ENCODE results near the gene MCCD1. TPM values are rescaled to one million over a fixed set of nuclear protein-coding genes. Genes with fewer than 3 reads are reported as not detected.
"Not testable (repeated sequence)": the region's sequence is repeated elsewhere in the genome, so short reads cannot be mapped to it uniquely, and the experiment has no call there.

Gene MCCD1
- total RNA-seq, 1 experiment from 2014 or later: not detected

- Histone ChIP-seq H3K79me2 (ENCODE audit: low read length) (peaks cover 23% of the 10 kb centered on the region), H3K36me3 (ENCODE audit: low read depth, low read length) (peaks cover 21% of the 10 kb centered on the region), H3K4me1 (ENCODE audit: insufficient read depth, low read length) (peaks cover 14% of the 10 kb centered on the region)
- peak; percentile 53 for DNase-seq
- CTCF ChIA-PET: interaction anchor here (0.6 to 2.4 kb wide), 2 partner anchors 46 to 49 kb away, joined by 9 to 37 read pairs; no protein-coding TSS in a partner anchor
- peak; percentile 52 for TF ChIP-seq CTCF (conservative IDR thresholded peaks at IDR 0.05; ENCODE audit: low read depth, low read length)
- intact Hi-C loops (cut with micrococcal nuclease); H3K27ac ChIP-seq (ENCODE audit: low read length); H3K4me2 ChIP-seq (ENCODE audit: low read length); H3K4me3 ChIP-seq (ENCODE audit: low read length); ATAC-seq; H3K9me2 ChIP-seq (replicated peaks; ENCODE audit: low read length); H3K27me3 ChIP-seq (ENCODE audit: low read length); POLR2A ChIA-PET (ENCODE audit: unreplicated experiment); H3F3A ChIP-seq (ENCODE audit: low read length, unreplicated experiment); H3K9ac ChIP-seq (ENCODE audit: low read length); H4K20me1 ChIP-seq (ENCODE audit: low read length); H2AFZ ChIP-seq (ENCODE audit: low read length); BruUV-seq (replicated peaks); H3K9me3 ChIP-seq (ENCODE audit: low read length): not testable (repeated sequence)
Observed at GRCh38 chr6:31551371-31551770, 22.6 kb downstream of the MCCD1 start.

GRCh38 chr6:31556307-31556706 lies 27.5 kb downstream of the MCCD1 start:
- no peaks in the 10 kb centered on the region for H3F3A ChIP-seq (ENCODE audit: low read length, unreplicated experiment)
- H3K9ac ChIP-seq (ENCODE audit: low read length): no peak overlapping the region
- H2AFZ ChIP-seq (ENCODE audit: low read length): no peak overlapping the region
- no peak for ATAC-seq
- no peaks in the 10 kb centered on the region for H3K9me3 ChIP-seq (ENCODE audit: low read length)
- H3K27me3 ChIP-seq (ENCODE audit: low read length): no peaks in the 10 kb centered on the region
- intact Hi-C loops (cut with micrococcal nuclease): no loop called here
- ChIA-PET POLR2A (ENCODE audit: unreplicated experiment) (no interaction called here), CTCF (interaction anchor here (0.7 kb wide), 1 partner anchor 40 kb away, joined by 4 read pairs; no protein-coding TSS in a partner anchor)
- no peaks in the 10 kb centered on the region for H3K9me2 ChIP-seq (replicated peaks; ENCODE audit: low read length)
- H3K4me3 ChIP-seq (ENCODE audit: low read length): no peak overlapping the region
- no peak overlapping the region for H3K27ac ChIP-seq (ENCODE audit: low read length)
- no peaks in the 10 kb centered on the region for H4K20me1 ChIP-seq (ENCODE audit: low read length)
- H3K36me3 ChIP-seq (ENCODE audit: low read depth, low read length): peaks cover 22% of the 10 kb centered on the region
- DNase-seq: no peak
- TF ChIP-seq EZH2 (IDR thresholded peaks at IDR 0.05; ENCODE audit: low read length, unreplicated experiment) (no peak), EZH2phosphoT487 (IDR thresholded peaks at IDR 0.05; ENCODE audit: borderline replicate concordance, low read length) (no peak), CTCF (conservative IDR thresholded peaks at IDR 0.05; ENCODE audit: low read depth, low read length) (no peak)
- peaks cover 18% of the 10 kb centered on the region for H3K4me1 ChIP-seq (ENCODE audit: insufficient read depth, low read length)
- H3K79me2 ChIP-seq (ENCODE audit: low read length): no peaks in the 10 kb centered on the region
- no peak overlapping the region for H3K4me2 ChIP-seq (ENCODE audit: low read length)
- BruUV-seq (replicated peaks): no TSS peak

GRCh38 chr6:31557443-31558317 lies 28.9 kb downstream of the MCCD1 start:
- Histone ChIP-seq H3F3A (ENCODE audit: low read length, unreplicated experiment) (no peaks in the 10 kb centered on the region), H3K27ac (ENCODE audit: low read length) (no peak overlapping the region), H3K79me2 (ENCODE audit: low read length) (no peaks in the 10 kb centered on the region), H3K36me3 (ENCODE audit: low read depth, low read length) (peaks cover 22% of the 10 kb centered on the region), H3K9me3 (ENCODE audit: low read length) (no peaks in the 10 kb centered on the region), H3K9me2 (replicated peaks; ENCODE audit: low read length) (no peaks in the 10 kb centered on the region), H4K20me1 (ENCODE audit: low read length) (no peaks in the 10 kb centered on the region), H3K4me3 (ENCODE audit: low read length) (no peak overlapping the region), H3K4me1 (ENCODE audit: insufficient read depth, low read length) (peaks cover 18% of the 10 kb centered on the region), H2AFZ (ENCODE audit: low read length) (no peak overlapping the region), H3K9ac (ENCODE audit: low read length) (no peak overlapping the region), H3K27me3 (ENCODE audit: low read length) (no peaks in the 10 kb centered on the region), H3K4me2 (ENCODE audit: low read length) (no peak overlapping the region)
- POLR2A ChIA-PET (ENCODE audit: unreplicated experiment): no interaction called here
- no peak for TF ChIP-seq EZH2 (IDR thresholded peaks at IDR 0.05; ENCODE audit: low read length, unreplicated experiment)
- CTCF ChIA-PET: no interaction called here
- ATAC-seq (no peak), DNase-seq (no peak)
- TSS peak; percentile 33 for BruUV-seq (replicated peaks)
- intact Hi-C loops (cut with micrococcal nuclease): no loop called here
